Small intestine (tissue), 16 donors: Measurements from ENCODE around the gene CASD1. TPM values are rescaled to one million over a fixed set of nuclear protein-coding genes. Genes with fewer than 3 reads are reported as not detected.

Experiments
- DNase-seq, 2 donors: peaks; one replicate each; pipeline versions ENCODE4 v3.0.0 to v3.0.0-alpha.2; 2013
- FAIRE-seq: peaks from 2 replicates; lab custom pipeline; 2012; peaks lifted over from hg19 to GRCh38; lab: Jason Lieb, UNC
- H3K27ac ChIP-seq, 3 donors: one replicate each; pipeline ENCODE4 v1.5.1; 2013; ENCODE audit warnings: low read length in 2 of 3, mild to moderate bottlenecking in 2 of 3, control low read depth in 1 of 3, inconsistent platforms in 1 of 3, low read depth in 1 of 3, moderate library complexity in 1 of 3
- H3K27me3 ChIP-seq, 3 donors: one replicate each; pipeline ENCODE4 v1.6.1; 2013; ENCODE audit warnings: low read length in 3 of 3, inconsistent platforms in 1 of 3; ENCODE audit not compliant: control insufficient read depth in 3 of 3, insufficient read depth in 3 of 3
- H3K36me3 ChIP-seq, 3 donors: one replicate each; pipeline ENCODE4 v1.6.1; 2013; ENCODE audit warnings: low read length in 3 of 3, inconsistent platforms in 1 of 3, low read depth in 1 of 3, mild to moderate bottlenecking in 1 of 3, moderate library complexity in 1 of 3; ENCODE audit not compliant: control insufficient read depth in 3 of 3, insufficient read depth in 2 of 3
- H3K4me1 ChIP-seq, 3 donors: one replicate each; pipeline ENCODE4 v1.6.1; 2013; ENCODE audit warnings: low read length in 2 of 3, inconsistent platforms in 1 of 3, low read depth in 1 of 3, mild to moderate bottlenecking in 1 of 3, moderate library complexity in 1 of 3; ENCODE audit not compliant: control insufficient read depth in 3 of 3, insufficient read depth in 2 of 3
- H3K4me3 ChIP-seq, 3 donors: one replicate each; pipeline ENCODE4 v1.5.1; 2013; ENCODE audit warnings: low read length in 3 of 3, control low read depth in 1 of 3, inconsistent platforms in 1 of 3, low read depth in 1 of 3, mild to moderate bottlenecking in 1 of 3, moderate library complexity in 1 of 3
- H3K9me3 ChIP-seq, 2 donors: one replicate each; pipeline ENCODE4 v1.6.1; 2013; ENCODE audit warnings: low read depth in 1 of 2, low read length in 1 of 2; ENCODE audit not compliant: control insufficient read depth in 2 of 2, insufficient read depth in 1 of 2
- WGBS, 3 donors: extraction: QIAGEN DNeasy Blood & Tissue Kit; methylation state at CpG; one replicate each; pipeline ENCODE4 v1.1.7; 2013; 5-methylcytosine and 5-hydroxymethylcytosine counted together
- long read RNA-seq, 10 donors: transcript quantifications; one replicate each; lab custom pipeline, GENCODE V29; 2026
- polyA plus RNA-seq, 4 donors: library from polyadenylated mRNA; stranded (reverse) in 3 of 4; unstranded in 1 of 4; fragments of 200-250 nt in 3 of 4; fragments of 120-200 nt in 1 of 4; gene quantifications; one replicate each; pipeline versions ENCODE4 v1.2.1 to v1.2.3, GENCODE V29; 2013
- donor health status: healthy with polysubstance abuse.
- donor health status: control.
- donor health status: control.
- donor health status: Bipolar disorder and iron deficiency.
- donor health status: healthy.

The CASD1 gene
- 10 to 100 TPM in 1 of 4 donors, 1 to 10 TPM in 3; 2.2 to 21.1 (median 5.8) TPM for polyA plus RNA-seq
- long read RNA-seq, donor 1, partial matches to known transcripts = 0 of 1 reads
- long read RNA-seq, donor 1, other reads (novel, unspliced or antisense) = 0 of 1 reads
- long read RNA-seq, donor 2 = 0 reads
- long read RNA-seq, donor 3 = 0 reads
- long read RNA-seq, donor 4 = 0 reads
- long read RNA-seq, donor 5, partial matches to known transcripts = 0 of 1 reads
- long read RNA-seq, donor 5, other reads (novel, unspliced or antisense) = 0 of 1 reads
- long read RNA-seq, donor 6, partial matches to known transcripts = 6 of 6 reads
- long read RNA-seq, donor 6, other reads (novel, unspliced or antisense) = 0 of 6 reads
- long read RNA-seq, donor 7, partial matches to known transcripts = 0 of 4 reads
- long read RNA-seq, donor 7, other reads (novel, unspliced or antisense) = 0 of 4 reads
- long read RNA-seq, donor 8 = 0 reads
- long read RNA-seq, donor 9 = 0 reads
- long read RNA-seq, donor 10, transcript CASD1-201 (18 exons, 3,942 nt) = major isoform, 5 of 5 reads
- long read RNA-seq, donor 10, partial matches to known transcripts = 0 of 5 reads
- long read RNA-seq, donor 10, other reads (novel, unspliced or antisense) = 0 of 5 reads

- peak; percentile 40 to 79 for DNase-seq
- Histone ChIP-seq H3K36me3 (no peaks in the 10 kb centered on the region), H3K4me3 (peak within 1 kb of the TSS; percentile 83 to 98 (median 88)), H3K9me3 (no peaks in the 10 kb centered on the region), H3K27me3 (no peaks in the 10 kb centered on the region), H3K4me1 (peaks cover 2 to 18% (median 6%) of the 10 kb centered on the region in 3 donors), H3K27ac (peak within 1 kb of the TSS; percentile 88 to 96 (median 94))
- FAIRE-seq = no peak
- 5 to 9% (median 5%) methylated on average over 22 to 40 of the region's 40 CpGs for WGBS, 3 donors
Measured at GRCh38 chr7:94509264-94509886, at the start of gene CASD1. Gene CASD1, plus strand, starts transcription at chr7:94509809. Its CDS starts 276 bp downstream, at chr7:94510085.

DNA sequence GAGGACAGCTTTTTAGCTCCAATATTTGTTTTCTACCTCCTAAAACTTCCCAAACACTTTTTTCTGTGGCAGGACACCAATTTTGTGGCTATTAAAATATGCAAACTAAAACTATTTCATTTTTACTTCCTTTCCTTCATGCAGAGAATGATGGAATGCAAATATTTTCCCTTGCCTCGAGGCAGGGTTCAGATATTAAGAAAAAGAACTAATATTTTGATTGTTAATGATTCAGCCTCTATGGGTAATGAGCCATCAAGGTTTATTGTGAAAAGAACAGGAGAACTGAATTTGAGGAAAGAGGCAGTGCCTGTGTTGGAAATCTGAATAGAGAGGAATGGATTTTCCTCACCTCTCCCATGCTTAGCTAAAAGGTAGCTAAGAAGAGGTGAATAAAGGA, 43.1 kb upstream of the CASD1 start:
- Histone ChIP-seq H3K9me3 (no peaks in the 10 kb centered on the region), H3K27me3 (no peaks in the 10 kb centered on the region), H3K4me1 (no peaks in the 10 kb centered on the region), H3K27ac (no peak overlapping the region), H3K36me3 (no peaks in the 10 kb centered on the region), H3K4me3 (no peak overlapping the region)
- no peak for DNase-seq
- WGBS, 3 donors = 27 to 48% (median 34%) methylated on average over 1 of the region's 1 CpG
- no peak for FAIRE-seq

DNA sequence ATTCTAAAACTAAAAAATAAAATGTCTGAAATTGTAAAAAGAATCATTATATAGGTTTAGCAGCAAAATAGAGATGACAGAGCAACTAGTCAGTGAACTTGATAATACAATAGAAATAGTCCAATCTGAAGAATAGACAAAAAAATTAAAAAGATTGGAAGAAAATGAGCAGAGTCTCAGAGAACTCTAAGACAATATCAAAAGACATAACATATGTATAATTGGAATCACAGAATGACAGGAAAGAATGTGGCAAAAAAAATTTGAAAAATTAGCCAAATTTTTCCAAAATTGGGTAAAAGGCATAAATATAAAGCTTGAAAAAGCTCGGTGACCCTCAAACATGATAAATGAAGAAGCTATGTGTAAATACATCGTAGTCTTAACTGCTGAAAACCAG, 38.0 kb upstream of the CASD1 start:
- FAIRE-seq = no peak
- no peak overlapping the region for H3K4me3 ChIP-seq
- no peaks in the 10 kb centered on the region for H3K36me3 ChIP-seq
- no peaks in the 10 kb centered on the region for H3K27me3 ChIP-seq
- WGBS, 3 donors = 80 to 87% (median 83%) methylated on average over 2 of the region's 2 CpGs
- no peaks in the 10 kb centered on the region for H3K9me3 ChIP-seq
- no peak for DNase-seq
- no peaks in the 10 kb centered on the region for H3K4me1 ChIP-seq
- H3K27ac ChIP-seq = no peak overlapping the region

- FAIRE-seq (no peak), DNase-seq (no peak)
- no peak overlapping the region for H3K27ac ChIP-seq
- 65 to 87% (median 82%) methylated on average over 1 of the region's 1 CpG for WGBS, 3 donors
- no peaks in the 10 kb centered on the region for H3K27me3 ChIP-seq
- H3K4me1 ChIP-seq = no peaks in the 10 kb centered on the region
- H3K36me3 ChIP-seq = no peaks in the 10 kb centered on the region
- H3K4me3 ChIP-seq = no peak overlapping the region
- no peaks in the 10 kb centered on the region for H3K9me3 ChIP-seq
Measured at GRCh38 chr7:94472608-94473007, 37.0 kb upstream of the CASD1 start.

GRCh38 chr7:94476251-94476840, 33.3 kb upstream of the CASD1 start:
- DNase-seq (no peak), FAIRE-seq (no peak)
- Histone ChIP-seq H3K27ac (no peak overlapping the region), H3K4me1 (no peaks in the 10 kb centered on the region), H3K27me3 (peaks cover 0 to 2% (median 0%) of the 10 kb centered on the region in 3 donors), H3K9me3 (no peaks in the 10 kb centered on the region), H3K4me3 (no peak overlapping the region), H3K36me3 (no peaks in the 10 kb centered on the region)
- 77 to 88% (median 84%) methylated on average over 5 of the region's 5 CpGs for WGBS, 3 donors

- FAIRE-seq = no peak
- peaks cover 0 to 2% (median 0%) of the 10 kb centered on the region in 3 donors for H3K27me3 ChIP-seq
- H3K4me1 ChIP-seq = no peaks in the 10 kb centered on the region
- no peaks in the 10 kb centered on the region for H3K36me3 ChIP-seq
- H3K4me3 ChIP-seq = no peak overlapping the region
- no peak for DNase-seq
- no peak overlapping the region for H3K27ac ChIP-seq
- WGBS, 3 donors = 19 to 62% (median 29%) methylated on average over 1 of the region's 1 CpG
- no peaks in the 10 kb centered on the region for H3K9me3 ChIP-seq
Measured at GRCh38 chr7:94477878-94478277, 31.7 kb upstream of the CASD1 start.

DNA sequence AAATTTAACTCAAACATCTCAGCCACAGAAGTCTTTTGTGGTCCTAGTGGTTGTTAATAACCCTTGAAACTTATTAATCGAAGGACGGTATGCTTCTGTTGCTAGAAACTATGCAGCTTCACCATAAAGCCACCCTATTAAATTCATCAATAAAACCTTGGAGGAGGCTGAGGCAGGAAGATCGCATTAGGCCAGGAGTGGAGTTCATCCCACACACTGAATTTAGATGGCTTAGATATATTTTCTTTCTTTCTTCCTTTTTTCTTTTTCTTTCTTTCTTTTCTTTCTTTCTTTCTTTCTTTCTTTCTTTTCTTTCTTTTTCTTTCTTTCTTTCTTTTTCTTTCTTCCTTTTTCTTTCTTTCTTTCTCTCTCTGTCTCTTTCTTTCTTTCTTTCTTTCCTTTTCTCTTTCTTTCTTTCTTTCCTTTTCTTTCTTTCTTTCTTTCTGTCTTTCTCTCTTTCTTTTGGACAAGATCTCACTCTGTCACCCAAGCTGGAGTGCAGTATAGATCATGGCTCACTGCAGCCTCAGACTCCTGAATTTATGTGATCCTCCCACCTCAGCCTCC, 30.9 kb upstream of the CASD1 start:
- FAIRE-seq = no peak
- Histone ChIP-seq H3K4me3 (no peak overlapping the region), H3K9me3 (no peaks in the 10 kb centered on the region), H3K27me3 (peaks cover 0 to 2% (median 0%) of the 10 kb centered on the region in 3 donors), H3K4me1 (no peaks in the 10 kb centered on the region), H3K27ac (no peak overlapping the region), H3K36me3 (no peaks in the 10 kb centered on the region)
- 84 to 95% (median 89%) methylated on average over 3 of the region's 3 CpGs for WGBS, 3 donors
- no peak for DNase-seq

DNA sequence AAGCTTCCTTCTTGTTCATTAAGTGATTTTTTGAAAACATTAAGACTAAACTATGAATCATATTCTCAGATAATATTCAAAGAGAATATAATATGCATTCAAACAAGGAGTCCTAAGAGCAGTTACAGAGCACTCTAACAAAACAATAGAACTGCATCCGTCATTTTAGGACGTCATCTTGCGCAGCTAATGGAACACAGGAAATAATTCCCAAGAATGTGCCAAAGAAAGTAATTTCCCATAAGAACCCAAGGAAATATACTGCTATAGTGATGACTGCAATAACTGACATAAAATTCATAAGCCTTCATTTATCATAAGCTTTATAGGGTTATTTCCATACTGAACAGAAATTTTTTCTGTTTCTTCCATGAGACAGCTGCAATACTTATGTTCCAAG, 28.3 kb upstream of the CASD1 start:
- Histone ChIP-seq H3K9me3 (no peaks in the 10 kb centered on the region), H3K27me3 (peaks cover 0 to 2% (median 0%) of the 10 kb centered on the region in 3 donors), H3K4me3 (no peak overlapping the region), H3K4me1 (no peaks in the 10 kb centered on the region), H3K36me3 (no peaks in the 10 kb centered on the region), H3K27ac (no peak overlapping the region)
- FAIRE-seq = no peak
- WGBS, 3 donors = 70 to 96% (median 88%) methylated on average over 3 of the region's 3 CpGs
- no peak for DNase-seq
